ENCODE results near the gene PLEKHH1.

The PLEKHH1 gene

DNA sequence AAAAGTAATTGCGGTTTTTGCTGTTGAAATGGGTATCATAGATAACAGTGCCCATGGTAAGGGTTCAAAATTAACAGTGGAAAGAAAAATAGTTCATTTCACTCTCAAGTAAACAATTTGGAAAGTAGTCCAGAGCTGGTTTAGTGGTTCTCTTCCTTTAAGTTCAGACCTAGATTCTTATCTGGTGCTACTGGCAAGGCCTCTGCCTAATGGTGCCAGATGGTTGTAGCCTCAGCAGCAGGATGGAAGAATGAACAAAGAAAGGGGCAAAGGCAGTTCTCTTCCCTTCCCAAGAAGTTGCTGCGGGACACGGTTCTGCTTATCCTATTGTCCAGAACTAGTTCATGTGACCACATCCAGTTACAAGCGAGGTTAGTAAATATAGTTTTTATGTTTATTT is 97.1 kb downstream of the PLEKHH1 start:
- no peak for DNase-seq (ENCODE audit: low spot score)

DNA sequence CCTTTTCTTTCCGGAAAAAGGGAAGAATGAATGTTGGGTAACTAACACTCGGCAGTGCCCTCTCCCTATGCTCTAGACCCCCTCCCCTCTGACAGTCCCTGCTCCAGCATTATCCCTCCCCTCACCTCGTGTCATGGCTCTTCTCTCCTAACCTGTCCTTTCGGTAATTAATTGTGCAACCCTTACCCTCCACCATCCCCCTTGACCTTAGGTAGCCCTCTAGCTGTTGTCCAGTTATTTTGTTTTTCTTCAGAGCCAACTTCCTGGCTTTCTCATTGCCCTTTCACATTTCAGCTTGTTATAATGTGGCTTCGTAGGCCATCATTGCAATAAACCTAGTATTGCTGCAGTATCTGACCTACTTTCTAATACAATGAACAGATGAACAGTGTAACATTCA is 97.8 kb downstream of the PLEKHH1 start:
- DNase-seq (ENCODE audit: low spot score) = no peak

DNA sequence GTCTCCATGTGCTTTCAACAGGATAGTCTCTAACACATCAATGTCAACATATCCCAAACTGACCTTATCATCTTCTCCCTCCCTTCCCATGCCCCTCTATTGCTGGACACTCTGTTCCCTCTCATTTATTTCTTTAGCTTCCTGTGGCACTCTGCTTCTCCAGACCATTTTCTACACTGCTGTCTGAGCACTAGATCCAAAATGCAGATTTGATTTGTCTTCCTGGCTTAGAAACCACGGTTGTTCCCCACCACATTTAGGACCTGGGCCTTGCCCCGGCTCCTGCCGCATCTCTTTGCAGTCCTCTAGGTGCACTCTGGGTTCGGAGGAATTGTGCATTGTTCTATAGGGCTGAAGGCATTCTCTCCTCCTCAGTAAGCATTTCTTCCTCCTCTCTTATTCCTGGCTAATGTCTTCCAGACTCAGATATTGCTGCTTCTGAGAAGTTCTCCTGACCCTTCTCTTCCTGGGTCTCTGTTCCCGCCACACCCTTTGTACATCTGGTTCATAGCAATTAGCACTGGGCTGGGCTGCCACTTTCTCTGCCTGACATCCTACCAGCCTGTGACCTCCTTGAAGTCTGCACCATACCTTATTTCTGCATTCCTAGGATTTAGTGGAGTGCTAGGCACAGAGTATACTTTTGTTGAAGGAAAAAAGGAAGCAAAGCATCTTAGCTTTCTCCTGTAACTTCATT is 100.5 kb downstream of the PLEKHH1 start:
- no peak for DNase-seq (ENCODE audit: low spot score)

DNA sequence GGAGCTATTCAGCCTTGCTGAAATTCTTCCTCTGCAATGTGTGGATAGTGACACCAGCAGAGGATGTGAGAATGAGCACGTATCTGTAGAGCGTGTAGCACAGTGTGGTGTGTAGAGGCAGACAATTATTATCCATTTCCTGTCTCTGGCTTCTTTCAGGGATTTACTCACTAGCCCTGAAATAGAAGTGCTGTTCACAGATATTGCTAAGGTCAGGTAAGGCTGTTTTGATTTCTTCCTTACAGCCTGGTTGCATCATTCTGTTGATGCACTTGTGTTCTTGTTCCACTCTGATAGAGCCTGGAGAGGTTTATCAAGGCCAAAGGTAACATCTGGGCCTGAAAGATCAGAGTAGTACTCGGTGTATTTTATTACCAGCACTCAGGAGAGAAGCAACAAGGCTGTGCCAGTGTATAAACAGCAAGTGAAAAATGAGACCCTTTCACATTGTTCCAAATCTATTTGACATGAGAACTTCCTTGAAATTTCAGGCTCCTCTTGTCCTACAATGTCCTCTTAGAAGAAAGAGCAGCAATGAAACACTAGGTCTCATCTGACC is 103.3 kb downstream of the PLEKHH1 start:
- peak; percentile 67 for DNase-seq (ENCODE audit: low spot score)

DNA sequence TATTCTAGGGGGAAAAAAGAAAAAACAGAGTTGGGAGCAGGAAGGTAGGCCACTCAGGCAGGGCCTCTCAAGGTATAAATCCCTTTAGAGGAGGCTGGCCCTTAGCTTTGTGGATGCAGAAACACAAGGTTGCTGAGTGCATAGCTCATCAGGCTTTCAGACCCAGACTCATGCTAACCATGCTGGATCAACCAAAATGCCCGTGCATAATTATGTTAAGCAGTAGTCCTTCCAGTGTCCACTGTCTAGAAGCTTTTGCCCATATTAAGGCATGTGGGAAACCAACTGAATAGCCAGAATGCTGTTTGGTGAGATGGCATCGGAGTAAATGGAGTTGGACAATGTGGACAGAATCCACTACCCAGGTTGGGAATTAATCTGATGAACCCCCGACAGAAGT is 105.6 kb downstream of the PLEKHH1 start:
- no peak for DNase-seq (ENCODE audit: low spot score)
